K562 (cell line): Measurements from ENCODE around the gene TMEM41A. TPM values are rescaled to one million over a fixed set of nuclear protein-coding genes. Genes with fewer than 3 reads are reported as not detected.

Experiments
- ATAC-seq: fragments of 200-7000 bp; cut with Tn5 transposase; 3 replicates; pipeline ENCODE4 v1.9.1; 2020; ENCODE audit warnings: moderate library complexity
- BruUV-seq: library from RNA; stranded (reverse); fragments of 400-500 nt; replicated peaks from 2 replicates; lab custom pipeline; 2021; lab: Mats Ljungman, UMichigan
- CTCF ChIA-PET: fragments of 300-600 bp; formaldehyde crosslinking; extraction: SDS; loops from one replicate; lab custom pipeline; 2021; ENCODE audit warnings: low intra/inter-chr PET ratio; lab: Yijun Ruan, JAX
- POLR2A ChIA-PET: fragments of 300-600, 350-650 bp; sonication (Branson Sonifier 250); formaldehyde crosslinking; extraction: SDS; loops from one replicate; lab custom pipeline; 2021; ENCODE audit warnings: antibody characterized with exemption, inconsistent platforms; lab: Yijun Ruan, JAX
- DNase-seq, 4 experiments: peaks; one replicate each; pipeline versions ENCODE4 v3.0.0 to v3.0.0-alpha.2; 2011 to 2018; ENCODE audit warnings: low spot score in 3 of 4, mixed read lengths in 3 of 4; ENCODE audit errors: extremely low read depth in 1 of 4
- FAIRE-seq: peaks from 2 replicates; lab custom pipeline; 2011; peaks lifted over from hg19 to GRCh38; lab: Jason Lieb, UNC
- H2AFZ ChIP-seq: 2 replicates; pipeline ENCODE4 v1.6.0; 2011; ENCODE audit warnings: low read depth, low read length, control low read depth, inconsistent platforms
- H3K27ac ChIP-seq: fragments of 200-600 bp; 3 replicates; pipeline ENCODE4 v1.8.0; 2011; ENCODE audit warnings: low read depth, mild to moderate bottlenecking, control low read depth, inconsistent platforms, low read length, moderate library complexity, mixed read lengths; ENCODE audit errors: extremely low read depth
- H3K27me3 ChIP-seq, 2 experiments: fragments of 300-600 bp in 1 of 2; 2 replicates in 1 of 2; 3 replicates in 1 of 2; pipeline versions ENCODE4 v1.6.0 to v1.8.0; 2011; ENCODE audit warnings: inconsistent platforms in 2 of 2, low read length in 2 of 2, mild to moderate bottlenecking in 1 of 2, mixed read lengths in 1 of 2, moderate library complexity in 1 of 2; ENCODE audit not compliant: control insufficient read depth in 2 of 2, insufficient read depth in 2 of 2
- H3K36me3 ChIP-seq: fragments of 300-600 bp; 3 replicates; pipeline ENCODE4 v1.8.0; 2011; ENCODE audit warnings: mild to moderate bottlenecking, low read length, inconsistent platforms; ENCODE audit not compliant: control insufficient read depth, insufficient read depth
- H3K4me1 ChIP-seq, 2 experiments: fragments of 200-600 bp in 1 of 2; replicated peaks in 1 of 2; 2 replicates in 1 of 2; 3 replicates in 1 of 2; pipeline versions ENCODE4 v1.5.1 to v1.8.0; 2011; ENCODE audit warnings: inconsistent platforms in 2 of 2, low read length in 2 of 2, mild to moderate bottlenecking in 1 of 2, mixed read lengths in 1 of 2, moderate library complexity in 1 of 2; ENCODE audit not compliant: control insufficient read depth in 2 of 2, insufficient read depth in 2 of 2
- H3K4me2 ChIP-seq: 2 replicates; pipeline ENCODE4 v1.6.1; 2011; ENCODE audit warnings: low read length, control low read depth, inconsistent platforms, mixed read lengths; ENCODE audit not compliant: insufficient read depth
- H3K4me3 ChIP-seq: fragments of 200-600 bp; sonication (generic), shearing (Covaris generic); 2 replicates; pipeline ENCODE4 v1.5.1; 2016; ENCODE audit warnings: control low read depth, inconsistent platforms
- H3K79me2 ChIP-seq: fragments of 200-600 bp; 3 replicates; pipeline ENCODE4 v1.8.0; 2011; ENCODE audit warnings: low read length, inconsistent platforms; ENCODE audit not compliant: control insufficient read depth, insufficient read depth
- H3K9ac ChIP-seq, 2 experiments: 2 replicates each; pipeline versions ENCODE4 v1.6.0 to v1.6.1; 2011; ENCODE audit warnings: low read depth in 2 of 2, low read length in 2 of 2, control low read depth in 1 of 2, inconsistent platforms in 1 of 2, mild to moderate bottlenecking in 1 of 2, mixed read lengths in 1 of 2; ENCODE audit not compliant: insufficient read depth in 1 of 2
- H3K9me1 ChIP-seq: one replicate; pipeline ENCODE4 v1.6.0; 2011; ENCODE audit warnings: inconsistent platforms, mild to moderate bottlenecking, low read length, moderate library complexity; ENCODE audit not compliant: control insufficient read depth, insufficient read depth
- H3K9me3 ChIP-seq: replicated peaks from 2 replicates; pipeline ENCODE4 v1.5.1; 2011; ENCODE audit warnings: low read depth, low read length, inconsistent platforms; ENCODE audit not compliant: control insufficient read depth, insufficient read depth
- H4K20me1 ChIP-seq: replicated peaks from 2 replicates; pipeline ENCODE4 v1.6.1; 2011; ENCODE audit warnings: low read length, inconsistent platforms, mixed read lengths; ENCODE audit not compliant: control insufficient read depth, insufficient read depth
- CBX8 ChIP-seq: fragments of 200-600 bp; sonication (generic); IDR thresholded peaks from 2 replicates; pipeline ENCODE4 v1.6.1; 2012; ENCODE audit warnings: borderline replicate concordance, mixed run types, low read depth, mild to moderate bottlenecking, moderate library complexity, mixed read lengths, low read length, control low read depth, inconsistent platforms; ENCODE audit not compliant: poor library complexity, severe bottlenecking; ENCODE audit errors: extremely low read depth
- ILF3 ChIP-seq: fragments of 450-650 bp; IDR thresholded peaks from 2 replicates; pipeline ENCODE4 v1.6.1; 2018; ENCODE audit warnings: antibody characterized with exemption, mild to moderate bottlenecking, moderate library complexity, borderline replicate concordance
- IRF1 ChIP-seq: sonication (generic); formaldehyde crosslinking; IDR thresholded peaks from 2 replicates; pipeline ENCODE4 v1.8.0; 2022; ENCODE audit warnings: missing genetic modification reagents, mild to moderate bottlenecking, borderline replicate concordance
- MAX ChIP-seq: sonication (generic); formaldehyde crosslinking; IDR thresholded peaks from 2 replicates; pipeline ENCODE4 v1.9.0; 2022; ENCODE audit warnings: mild to moderate bottlenecking, missing genetic modification reagents
- PCBP1 ChIP-seq: fragments of 200-400 bp; formaldehyde crosslinking; IDR thresholded peaks from 2 replicates; pipeline ENCODE4 v1.6.1; 2018; ENCODE audit warnings: mild to moderate bottlenecking, low read depth, low read length; ENCODE audit not compliant: poor library complexity, severe bottlenecking
- RERE ChIP-seq: sonication (generic); formaldehyde crosslinking; IDR thresholded peaks from 2 replicates; pipeline ENCODE4 v1.8.0; 2023; ENCODE audit warnings: missing genetic modification reagents, mild to moderate bottlenecking, borderline replicate concordance
- TOE1 ChIP-seq, 2 experiments: fragments of 450-650 bp in 1 of 2; sonication (generic) in 1 of 2; formaldehyde crosslinking in 1 of 2; IDR thresholded peaks; 2 replicates each; pipeline versions ENCODE4 v1.7.1 to v1.8.0; 2016 to 2022; ENCODE audit warnings: borderline replicate concordance in 2 of 2, mild to moderate bottlenecking in 2 of 2, antibody characterized with exemption in 1 of 2, inconsistent platforms in 1 of 2, low read depth in 1 of 2, missing genetic modification reagents in 1 of 2, moderate library complexity in 1 of 2
- ZNF584 ChIP-seq: fragments of 200-800 bp; sonication (Bioruptor generic); IDR thresholded peaks from 2 replicates; pipeline ENCODE4 v1.6.1; 2016; ENCODE audit warnings: low read depth, mild to moderate bottlenecking, missing genetic modification characterization, missing compliant biosample characterization
- WGBS: fragments of 100-300 bp; shearing (Covaris generic); methylation state at CpG from one replicate; pipeline ENCODE4 v1.1.6; 2016; ENCODE audit warnings: low coverage, mixed read lengths; ENCODE audit not compliant: insufficient coverage; ENCODE audit errors: missing lambda C conversion rate; 5-methylcytosine and 5-hydroxymethylcytosine counted together
- in situ Hi-C: fragments of 300-500 bp; cut with MboI; formaldehyde crosslinking; loops from 4 replicates; pipeline ENCODE4 v1.15.0; 2018; ENCODE audit warnings: inconsistent platforms, mixed read lengths
- intact Hi-C: fragments of 100-400 bp; cut with micrococcal nuclease; formaldehyde crosslinking; loops from 2 replicates; pipeline ENCODE4 v1.14.2; 2022
- polyA plus RNA-seq, 8 experiments: library from polyadenylated mRNA; depleted of rRNA in 4 of 8; stranded (reverse) in 5 of 8; unstranded in 3 of 8; fragments of >200 nt; fragmentation: Nextera tagmentation in 2 of 8; fragmentation: Illumina TruSeq in 1 of 8; extraction: Ambion mirVana in 2 of 8; extraction: Trizol in 1 of 8; gene quantifications; 2 replicates each; pipeline versions ENCODE4 v1.2.1 to v1.2.3, GENCODE V29; 2011 to 2014; ENCODE audit warnings: inconsistent platforms in 1 of 8, missing spikeins in 1 of 8
- total RNA-seq, 7 experiments: library from RNA; depleted of rRNA in 6 of 7; stranded (reverse); fragments of >200 nt in 6 of 7; fragmentation: Illumina TruSeq in 2 of 7; extraction: Trizol in 2 of 7; gene quantifications; 2 replicates each; pipeline versions ENCODE4 v1.2.1 to v1.2.3, GENCODE V29; 2011 to 2021; ENCODE audit warnings: low replicate concordance in 1 of 7

The TMEM41A gene
- total and polyA plus RNA-seq, 9 of the 15 experiments (the other 6 are each of a cell fraction or from before 2014, with no cell fraction given) = 22.5 to 65.9 (median 31.5) TPM

- TF ChIP-seq IRF1 (CRISPR knock-in tag) (no peak), ZNF584 (CRISPR knock-in tag) (peak; percentile 83; the same call in 1 of the 2 replicates)
Measured at GRCh38 chr3:185498503-185499396, at the start of gene TMEM41A (continued).

- H3K27ac ChIP-seq = no peak overlapping the region
- TF ChIP-seq RERE (CRISPR knock-in tag) = no peak
- no peak for TF ChIP-seq ILF3
- TF ChIP-seq PCBP1 = no peak
- TF ChIP-seq TOE1 (IDR thresholded peaks at IDR 0.05; ENCODE audit: borderline replicate concordance) = no peak
- no peak for TF ChIP-seq TOE1 (CRISPR knock-in tag; IDR thresholded peaks at IDR 0.05; ENCODE audit: borderline replicate concordance, low read depth)
- no peak for TF ChIP-seq CBX8
- TF ChIP-seq MAX (CRISPR knock-in tag) = no peak
Measured at GRCh38 chr3:185540695-185541094, 41.9 kb upstream of the TMEM41A start.

More at GRCh38 chr3:185540695-185541094, 41.9 kb upstream of the TMEM41A start:
- ChIA-PET CTCF (no interaction called here), POLR2A (no interaction called here)
- H3K36me3 ChIP-seq = no peaks in the 10 kb centered on the region
- in situ Hi-C loops (no loop called here), intact Hi-C loops (no loop called here)
- H3K9ac ChIP-seq = no peak overlapping the region
- H4K20me1 ChIP-seq = no peaks in the 10 kb centered on the region
- no TSS peak for BruUV-seq
- no peak overlapping the region for H3K4me3 ChIP-seq
- H3K27me3 ChIP-seq = no peaks in the 10 kb centered on the region
- H3K9me3 ChIP-seq = no peaks in the 10 kb centered on the region
- H2AFZ ChIP-seq = no peak overlapping the region
- H3K4me2 ChIP-seq = no peak overlapping the region
- no peak for FAIRE-seq
- WGBS = 67% methylated on average over 7 of the region's 7 CpGs
- H3K4me1 ChIP-seq = peaks cover 4 to 5% of the 10 kb centered on the region in 2 experiments; a peak in 3 of 5 replicates
- no peak for DNase-seq
- H3K9me1 ChIP-seq = no peaks in the 10 kb centered on the region
- H3K79me2 ChIP-seq = no peaks in the 10 kb centered on the region
- no peak for ATAC-seq
